Transverse colon (tissue), 4 donors: Measurements from ENCODE around the gene CST4.

ENCODE experiments used
- CTCF ChIP-seq, 5 experiments: fragments of 200-600 bp in 3 of 5; fragments of 450-650 bp in 2 of 5; sonication (generic) in 3 of 5; IDR thresholded peaks; 1 replicate in 2 of 5; 2 replicates in 3 of 5; pipeline ENCODE4 v1.5.1; 2016 to 2017; ENCODE audit warnings: antibody characterized with exemption in 5 of 5, inconsistent platforms in 3 of 5, mild to moderate bottlenecking in 2 of 5, moderate library complexity in 1 of 5
- POLR2A ChIP-seq: fragments of 450-650 bp; IDR thresholded peaks from one replicate; pipeline ENCODE4 v1.6.1; 2016; ENCODE audit warnings: antibody characterized with exemption, mild to moderate bottlenecking, moderate library complexity
- POLR2AphosphoS5 ChIP-seq, 3 donors: sonication (generic); formaldehyde crosslinking; IDR thresholded peaks; one replicate each; pipeline ENCODE4 v1.6.1; 2016; ENCODE audit warnings: antibody characterized with exemption in 3 of 3

GRCh38 chr20:23679133-23680092 lies 9.4 kb downstream of the CST4 start:
- no peak for TF ChIP-seq POLR2AphosphoS5 (IDR thresholded peaks at IDR 0.05)
- no peak for TF ChIP-seq CTCF (IDR thresholded peaks at IDR 0.05)
- no peak for TF ChIP-seq POLR2A
